NB4 (cell line): ENCODE measurements around the gene TMEM30A.

Source experiments
- POLR2A ChIP-seq: IDR thresholded peaks from 2 replicates; pipeline ENCODE4 v1.6.1; 2011; ENCODE audit warnings: mild to moderate bottlenecking; ENCODE audit not compliant: insufficient read length; ENCODE audit errors: extremely low read depth
- TF ChIP-seq, protein P1 (sequence below): IDR thresholded peaks from one replicate; pipeline ENCODE4 v1.5.1; 2012; ENCODE audit warnings: low read depth, low read length
- TF ChIP-seq, protein P2 (sequence below): IDR thresholded peaks from 2 replicates; pipeline ENCODE4 v1.6.1; 2011; ENCODE audit warnings: low read depth, low read length

DNA sequence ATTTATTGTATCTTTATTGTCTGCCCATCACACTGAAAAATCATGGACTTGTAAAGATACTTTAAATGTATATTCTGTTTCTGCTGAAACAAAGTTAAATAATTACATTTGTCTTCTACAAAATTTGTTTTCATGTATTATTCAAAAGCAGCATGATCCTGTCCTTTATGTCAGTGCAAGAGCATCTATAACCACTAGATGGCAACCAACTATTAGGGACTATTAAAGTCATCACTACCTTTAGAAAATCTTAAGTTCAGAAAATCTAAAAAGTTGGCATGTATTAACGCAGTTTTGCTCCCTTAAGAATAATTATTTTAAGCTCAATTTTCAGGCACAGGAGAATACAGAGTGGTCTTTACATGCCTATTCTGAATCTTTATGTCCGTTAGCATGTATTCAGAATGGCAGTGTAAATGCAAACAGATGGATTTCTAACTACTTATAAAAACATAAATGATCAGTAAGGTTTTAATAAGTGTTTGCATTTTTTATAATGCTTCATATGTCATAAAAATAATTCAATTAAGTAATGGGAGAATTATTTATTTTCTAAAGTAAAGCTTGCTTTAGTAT lies 17.8 kb downstream of the TMEM30A start:
- TF ChIP-seq POLR2A: no peak
- TF ChIP-seq, protein P1, sequence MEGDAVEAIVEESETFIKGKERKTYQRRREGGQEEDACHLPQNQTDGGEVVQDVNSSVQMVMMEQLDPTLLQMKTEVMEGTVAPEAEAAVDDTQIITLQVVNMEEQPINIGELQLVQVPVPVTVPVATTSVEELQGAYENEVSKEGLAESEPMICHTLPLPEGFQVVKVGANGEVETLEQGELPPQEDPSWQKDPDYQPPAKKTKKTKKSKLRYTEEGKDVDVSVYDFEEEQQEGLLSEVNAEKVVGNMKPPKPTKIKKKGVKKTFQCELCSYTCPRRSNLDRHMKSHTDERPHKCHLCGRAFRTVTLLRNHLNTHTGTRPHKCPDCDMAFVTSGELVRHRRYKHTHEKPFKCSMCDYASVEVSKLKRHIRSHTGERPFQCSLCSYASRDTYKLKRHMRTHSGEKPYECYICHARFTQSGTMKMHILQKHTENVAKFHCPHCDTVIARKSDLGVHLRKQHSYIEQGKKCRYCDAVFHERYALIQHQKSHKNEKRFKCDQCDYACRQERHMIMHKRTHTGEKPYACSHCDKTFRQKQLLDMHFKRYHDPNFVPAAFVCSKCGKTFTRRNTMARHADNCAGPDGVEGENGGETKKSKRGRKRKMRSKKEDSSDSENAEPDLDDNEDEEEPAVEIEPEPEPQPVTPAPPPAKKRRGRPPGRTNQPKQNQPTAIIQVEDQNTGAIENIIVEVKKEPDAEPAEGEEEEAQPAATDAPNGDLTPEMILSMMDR: peak; percentile 61
- TF ChIP-seq, protein P2, sequence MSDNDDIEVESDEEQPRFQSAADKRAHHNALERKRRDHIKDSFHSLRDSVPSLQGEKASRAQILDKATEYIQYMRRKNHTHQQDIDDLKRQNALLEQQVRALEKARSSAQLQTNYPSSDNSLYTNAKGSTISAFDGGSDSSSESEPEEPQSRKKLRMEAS: no peak
